ENCODE measurements around the gene VTI1A.

DNA sequence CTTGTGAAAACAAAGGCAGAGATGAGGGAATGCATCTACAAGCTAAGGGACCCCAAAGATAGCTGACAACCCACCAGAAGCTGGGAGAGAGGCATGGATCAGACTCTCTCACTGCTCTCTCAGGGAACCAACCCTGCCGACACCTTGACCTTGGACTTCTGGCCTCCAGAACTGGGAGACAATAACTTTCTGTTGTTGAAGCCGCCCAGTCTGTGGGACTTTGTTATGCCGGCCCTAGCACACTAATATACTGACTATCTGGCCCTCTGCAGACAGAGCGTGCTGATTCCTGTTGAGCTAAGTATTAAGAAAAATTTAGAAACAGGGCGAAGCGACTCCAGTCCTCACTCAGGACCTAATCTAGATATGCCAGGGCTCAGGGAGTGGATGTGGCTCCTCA, 358.7 kb downstream of the VTI1A start:
- TF ChIP-seq POLR2AphosphoS5 (IDR thresholded peaks at IDR 0.05; ENCODE audit: borderline replicate concordance, low read depth, low read length) (no peak), EZH2 (IDR thresholded peaks at IDR 0.05) (no peak)

Measured in SK-N-MC (cell line).